ENCODE measurements around the gene DUSP18.
"Not testable (repeated sequence)": the region's sequence is repeated elsewhere in the genome, so short reads cannot be mapped to it uniquely, and the experiment has no call there.

DUSP18 gene

GRCh38 chr22:30667494-30668385 is at the start of gene DUSP18:
DUSP18 (minus strand) TSS chr22:30667875; CDS start chr22:30664003, 3,872 bp downstream.
- Mint-ChIP-seq H3K27ac (peak within 1 kb of the TSS; percentile 69), H3K9me3 (no peaks in the 10 kb centered on the region), H3K27me3 (no peaks in the 10 kb centered on the region), H3K4me1 (peaks cover 31% of the 10 kb centered on the region), H3K4me3 (peak within 1 kb of the TSS; percentile 93), H3K36me3 (peaks cover 13% of the 10 kb centered on the region)
- ATAC-seq = peak; percentile 96

- Mint-ChIP-seq H3K27ac (no peak overlapping the region), H3K36me3 (no peaks in the 10 kb centered on the region), H3K4me3 (no peak overlapping the region), H3K4me1 (no peaks in the 10 kb centered on the region), H3K27me3 (no peaks in the 10 kb centered on the region), H3K9me3 (no peaks in the 10 kb centered on the region)
- no peak for ATAC-seq
Measured at GRCh38 chr22:30714062-30714461, 46.4 kb upstream of the DUSP18 start.

- H3K4me3 Mint-ChIP-seq = no peak overlapping the region
- no peak overlapping the region for H3K27ac Mint-ChIP-seq
- H3K9me3 Mint-ChIP-seq = no peaks in the 10 kb centered on the region
- H3K4me1 Mint-ChIP-seq = no peaks in the 10 kb centered on the region
- no peaks in the 10 kb centered on the region for H3K27me3 Mint-ChIP-seq
- H3K36me3 Mint-ChIP-seq = no peaks in the 10 kb centered on the region
- no peak for ATAC-seq
Measured at GRCh38 chr22:30712094-30712493, 44.4 kb upstream of the DUSP18 start.

GRCh38 chr22:30709980-30710379 is 42.3 kb upstream of the DUSP18 start:
- not testable (repeated sequence) for H3K36me3 Mint-ChIP-seq, H3K4me3 Mint-ChIP-seq, H3K27me3 Mint-ChIP-seq, H3K9me3 Mint-ChIP-seq, H3K27ac Mint-ChIP-seq, ATAC-seq
- H3K4me1 Mint-ChIP-seq = peaks cover 12% of the 10 kb centered on the region

- Mint-ChIP-seq H3K4me1 (peaks cover 12% of the 10 kb centered on the region), H3K4me3 (no peak overlapping the region), H3K9me3 (no peaks in the 10 kb centered on the region), H3K27me3 (no peaks in the 10 kb centered on the region), H3K36me3 (no peaks in the 10 kb centered on the region), H3K27ac (no peak overlapping the region)
- ATAC-seq = peak; percentile 41
Measured at GRCh38 chr22:30705710-30706651, 38.3 kb upstream of the DUSP18 start.

GRCh38 chr22:30704978-30705377 is 37.3 kb upstream of the DUSP18 start:
- ATAC-seq = no peak
- no peak overlapping the region for H3K27ac Mint-ChIP-seq

GRCh38 chr22:30702856-30703255 is 35.2 kb upstream of the DUSP18 start:
- H3K27me3 Mint-ChIP-seq = no peaks in the 10 kb centered on the region
- no peak for ATAC-seq
- H3K27ac Mint-ChIP-seq = no peak overlapping the region
- H3K36me3 Mint-ChIP-seq = no peaks in the 10 kb centered on the region
- H3K4me1 Mint-ChIP-seq = peaks cover 12% of the 10 kb centered on the region
- no peak overlapping the region for H3K4me3 Mint-ChIP-seq
- H3K9me3 Mint-ChIP-seq = no peaks in the 10 kb centered on the region

More at GRCh38 chr22:30704978-30705377, 37.3 kb upstream of the DUSP18 start:
- peaks cover 12% of the 10 kb centered on the region for H3K4me1 Mint-ChIP-seq
- H3K9me3 Mint-ChIP-seq = no peaks in the 10 kb centered on the region
- no peak overlapping the region for H3K4me3 Mint-ChIP-seq
- no peaks in the 10 kb centered on the region for H3K36me3 Mint-ChIP-seq
- H3K27me3 Mint-ChIP-seq = no peaks in the 10 kb centered on the region

- H3K27me3 Mint-ChIP-seq = no peaks in the 10 kb centered on the region
- ATAC-seq = no peak
- no peaks in the 10 kb centered on the region for H3K9me3 Mint-ChIP-seq
- no peak overlapping the region for H3K4me3 Mint-ChIP-seq
- no peaks in the 10 kb centered on the region for H3K36me3 Mint-ChIP-seq
- H3K27ac Mint-ChIP-seq = no peak overlapping the region
- H3K4me1 Mint-ChIP-seq = peaks cover 12% of the 10 kb centered on the region
Measured at GRCh38 chr22:30701872-30702271, 34.2 kb upstream of the DUSP18 start.

GRCh38 chr22:30697975-30698374 is 30.3 kb upstream of the DUSP18 start:
- no peak overlapping the region for H3K27ac Mint-ChIP-seq
- no peak overlapping the region for H3K4me3 Mint-ChIP-seq
- no peak for ATAC-seq
- H3K9me3 Mint-ChIP-seq = no peaks in the 10 kb centered on the region
- peaks cover 6% of the 10 kb centered on the region for H3K4me1 Mint-ChIP-seq
- H3K36me3 Mint-ChIP-seq = no peaks in the 10 kb centered on the region
- peaks cover 12% of the 10 kb centered on the region for H3K27me3 Mint-ChIP-seq

GRCh38 chr22:30695871-30696655 is 28.4 kb upstream of the DUSP18 start:
- Mint-ChIP-seq H3K4me3 (peak overlapping the region; percentile 50), H3K4me1 (peaks cover 6% of the 10 kb centered on the region), H3K27me3 (peaks cover 14% of the 10 kb centered on the region), H3K27ac (no peak overlapping the region), H3K36me3 (no peaks in the 10 kb centered on the region), H3K9me3 (no peaks in the 10 kb centered on the region)
- no peak for ATAC-seq

GRCh38 chr22:30695351-30695851 is 27.7 kb upstream of the DUSP18 start:
- Mint-ChIP-seq H3K4me1 (peaks cover 6% of the 10 kb centered on the region), H3K36me3 (no peaks in the 10 kb centered on the region), H3K27me3 (peaks cover 14% of the 10 kb centered on the region), H3K9me3 (no peaks in the 10 kb centered on the region), H3K27ac (no peak overlapping the region), H3K4me3 (peak overlapping the region; percentile 50)
- no peak for ATAC-seq

GRCh38 chr22:30694640-30695350 is 27.1 kb upstream of the DUSP18 start, which contains the start of gene OSBP2:
OSBP2 (plus strand) TSS chr22:30694874; CDS start chr22:30694910, 36 bp downstream.
- H3K9me3 Mint-ChIP-seq = no peaks in the 10 kb centered on the region
- peaks cover 6% of the 10 kb centered on the region for H3K4me1 Mint-ChIP-seq
- peak; percentile 65 for ATAC-seq
- peak within 1 kb of the TSS; percentile 67 for H3K27ac Mint-ChIP-seq
- H3K36me3 Mint-ChIP-seq = no peaks in the 10 kb centered on the region
- peaks cover 14% of the 10 kb centered on the region for H3K27me3 Mint-ChIP-seq
- peak within 1 kb of the TSS; percentile 87 for H3K4me3 Mint-ChIP-seq

GRCh38 chr22:30694171-30694639 is 26.5 kb upstream of the DUSP18 start:
- Mint-ChIP-seq H3K4me1 (peaks cover 6% of the 10 kb centered on the region), H3K27ac (peak overlapping the region; percentile 67), H3K36me3 (no peaks in the 10 kb centered on the region), H3K27me3 (peaks cover 14% of the 10 kb centered on the region), H3K4me3 (peak overlapping the region; percentile 87), H3K9me3 (no peaks in the 10 kb centered on the region)
- ATAC-seq = peak; percentile 79

GRCh38 chr22:30691204-30691603 is 23.5 kb upstream of the DUSP18 start:
- Mint-ChIP-seq H3K9me3 (no peaks in the 10 kb centered on the region), H3K27ac (no peak overlapping the region), H3K4me1 (peaks cover 6% of the 10 kb centered on the region), H3K27me3 (peaks cover 14% of the 10 kb centered on the region), H3K36me3 (no peaks in the 10 kb centered on the region), H3K4me3 (no peak overlapping the region)
- ATAC-seq = no peak
